IPS-18c (cell line): ENCODE data around the gene NETO2.
"Not testable (repeated sequence)": the region's sequence is repeated elsewhere in the genome, so short reads cannot be mapped to it uniquely, and the experiment has no call there.

Experiments used
- H3K4me3 ChIP-seq: 2 replicates; pipeline ENCODE4 v1.7.0; 2013; ENCODE audit warnings: low read depth, mild to moderate bottlenecking, low read length, moderate library complexity; ENCODE audit not compliant: insufficient read depth
- H3K9me3 ChIP-seq: one replicate; pipeline ENCODE4 v1.6.1; 2013; ENCODE audit warnings: mild to moderate bottlenecking, low read length, moderate library complexity; ENCODE audit not compliant: control insufficient read depth, insufficient read depth

The NETO2 gene

DNA sequence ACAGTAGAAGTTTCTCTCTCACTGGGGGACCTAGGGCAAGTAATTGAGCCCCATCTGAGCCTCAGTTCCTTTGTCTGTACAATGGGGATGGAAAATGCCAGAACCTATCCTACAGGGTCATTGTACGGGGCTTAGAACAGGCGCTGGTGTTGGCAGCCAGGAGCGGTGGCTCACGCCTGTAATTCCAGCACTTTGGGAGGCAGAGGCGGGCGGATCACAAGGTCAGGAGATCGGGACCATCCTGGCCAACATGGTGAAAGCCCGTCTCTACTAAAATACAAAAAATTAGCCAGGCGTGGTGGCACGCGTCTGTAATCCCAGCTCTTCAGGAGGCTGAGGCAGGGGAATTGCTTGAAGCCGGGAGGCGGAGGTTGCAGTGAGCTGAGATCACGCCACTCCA lies 87.7 kb downstream of the NETO2 start:
- H3K9me3 ChIP-seq, H3K4me3 ChIP-seq: not testable (repeated sequence)

DNA sequence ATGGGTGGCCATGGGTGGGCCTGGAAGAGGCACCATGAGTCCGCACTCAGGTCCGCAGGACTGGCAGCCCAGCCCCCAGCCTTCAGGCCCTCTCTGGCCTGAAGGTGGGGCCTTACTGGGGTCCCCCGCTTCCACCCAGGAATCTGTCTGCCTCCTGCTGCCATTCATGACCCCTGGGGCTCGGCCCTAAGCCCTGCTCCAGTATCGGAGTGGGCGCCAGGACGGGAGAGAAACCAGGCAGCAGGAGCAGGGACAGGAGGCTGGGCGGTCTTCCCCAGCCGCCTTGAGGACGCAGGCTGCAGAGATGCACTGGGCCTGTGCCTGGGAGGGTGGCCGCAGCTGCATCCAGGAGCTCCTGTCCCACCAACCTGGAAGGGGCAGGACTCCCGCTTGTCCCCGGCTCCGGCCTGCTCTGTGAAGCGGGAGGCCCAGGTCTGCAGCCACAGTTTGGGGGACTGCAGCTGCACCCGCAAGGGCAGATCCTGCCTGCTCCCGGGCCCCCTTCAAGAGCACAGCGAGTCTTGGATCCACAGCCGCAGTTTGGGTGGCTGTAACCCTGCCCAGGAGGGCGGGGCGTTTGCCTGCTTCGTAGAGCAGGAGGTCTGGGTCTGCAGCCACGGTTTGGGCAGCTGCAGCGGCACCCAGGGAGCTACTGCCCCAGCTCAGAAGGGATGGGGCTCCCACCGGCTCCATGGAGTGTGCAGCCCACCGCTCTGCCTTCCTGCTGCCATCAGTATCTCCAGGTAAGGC lies 88.4 kb downstream of the NETO2 start:
- H3K4me3 ChIP-seq: no peak overlapping the region
- peaks cover 5% of the 10 kb centered on the region for H3K9me3 ChIP-seq

DNA sequence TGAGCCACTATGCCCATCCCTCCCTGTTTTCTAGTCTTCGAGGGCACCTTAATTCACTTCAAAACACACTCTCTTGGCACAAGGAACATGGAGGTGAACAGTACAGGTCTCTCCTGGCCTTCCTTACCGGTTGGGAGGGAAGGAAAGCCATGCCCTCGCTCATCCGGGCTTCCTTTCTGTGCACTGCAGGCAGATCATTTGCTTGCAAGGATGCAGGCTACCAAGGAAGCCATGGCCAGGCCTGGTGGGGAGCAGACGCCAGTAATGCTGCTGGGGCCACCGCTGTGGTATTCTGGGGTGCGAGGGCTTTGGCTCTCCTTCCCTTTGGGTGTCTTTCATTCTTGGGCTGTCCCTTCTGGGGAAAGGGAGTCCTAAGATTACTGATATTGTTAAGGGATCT lies 89.4 kb downstream of the NETO2 start:
- H3K4me3 ChIP-seq: no peak overlapping the region
- peaks cover 5% of the 10 kb centered on the region for H3K9me3 ChIP-seq

DNA sequence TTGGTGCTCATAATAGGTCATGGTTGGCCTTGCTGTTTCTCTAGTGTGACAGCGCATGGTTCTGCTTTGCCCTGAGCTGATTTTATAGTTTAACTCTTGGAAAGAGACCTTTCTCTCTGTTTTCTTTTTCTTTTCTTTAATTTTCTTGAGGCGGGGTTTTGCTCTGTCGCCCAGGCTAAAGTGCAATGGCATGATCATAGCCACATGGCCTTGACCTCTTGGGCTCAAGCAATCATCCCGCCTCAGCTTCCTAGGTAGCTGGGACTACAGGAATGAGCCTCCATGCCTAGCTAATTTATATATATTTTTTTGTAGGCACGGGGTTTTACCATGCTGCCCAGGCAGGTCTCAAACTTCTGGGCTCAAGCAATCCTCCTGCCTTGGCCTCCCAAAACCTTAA lies 89.8 kb downstream of the NETO2 start:
- H3K9me3 ChIP-seq: peaks cover 5% of the 10 kb centered on the region
- no peak overlapping the region for H3K4me3 ChIP-seq

DNA sequence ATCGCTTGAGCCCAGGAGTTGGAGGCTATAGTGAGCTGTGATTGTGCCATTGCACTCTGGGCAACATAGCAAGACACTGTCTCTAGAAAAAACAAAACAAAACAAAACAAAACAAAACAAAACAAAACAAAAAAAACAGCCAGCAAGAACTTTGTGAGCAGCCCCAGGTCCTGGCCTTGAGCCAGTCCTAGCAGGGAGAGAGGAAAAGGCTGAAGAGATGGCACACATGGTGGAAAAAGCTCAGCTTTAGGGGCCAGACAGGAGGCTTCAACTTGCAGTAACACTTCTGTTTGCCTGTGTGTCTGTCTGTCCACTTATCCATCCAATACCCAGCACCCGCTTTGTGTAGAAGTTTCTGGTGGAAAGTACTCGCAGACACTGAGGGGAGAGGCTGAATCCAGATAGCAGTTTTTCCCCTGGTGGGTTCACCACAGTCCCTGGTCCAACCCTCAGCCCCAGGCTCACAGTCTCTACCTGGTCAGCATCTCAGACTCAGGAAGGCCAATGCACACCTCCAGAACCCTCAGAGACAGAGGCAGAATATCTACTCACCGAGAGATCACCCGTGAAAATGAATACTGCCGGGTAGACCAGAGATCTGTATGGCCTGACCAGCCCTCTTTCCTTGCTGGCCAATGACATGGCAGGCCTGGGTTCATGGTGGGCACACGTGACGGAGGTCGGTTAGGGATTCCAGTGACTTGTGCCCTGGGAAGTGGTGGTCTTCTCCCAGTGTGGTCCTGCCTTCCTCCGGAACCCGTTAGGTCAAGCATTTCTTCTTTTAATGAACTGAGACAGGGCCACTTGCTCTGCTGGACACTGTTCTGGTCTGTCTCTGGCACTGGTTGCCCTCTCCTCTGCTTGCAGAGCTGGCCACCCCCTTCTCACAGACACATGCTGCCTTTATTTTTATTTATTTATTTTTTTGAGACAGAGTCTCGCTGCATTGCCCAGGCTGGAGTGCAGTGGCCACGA lies 90.8 kb downstream of the NETO2 start:
- Histone ChIP-seq H3K4me3 (no peak overlapping the region), H3K9me3 (peaks cover 5% of the 10 kb centered on the region)

DNA sequence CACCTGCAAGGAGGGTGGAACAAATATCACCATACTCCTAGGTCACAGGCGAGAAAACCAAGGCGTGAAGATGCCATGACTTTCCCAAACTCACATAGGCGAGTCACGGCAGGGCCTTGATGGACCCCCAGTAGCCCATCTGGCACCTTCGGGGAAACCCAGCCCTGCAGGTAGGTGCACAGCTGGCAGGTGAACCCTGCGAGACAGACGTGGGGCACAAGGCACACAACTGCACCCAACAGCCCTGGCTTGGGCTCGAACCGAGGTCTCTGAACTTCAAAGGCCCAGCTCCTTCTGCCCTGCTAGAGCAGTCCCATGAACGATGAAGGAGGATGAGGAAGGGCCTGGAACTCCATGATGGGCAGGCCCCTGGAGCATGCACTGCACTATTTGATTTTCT lies 92.7 kb downstream of the NETO2 start:
- Histone ChIP-seq H3K4me3 (no peak overlapping the region), H3K9me3 (peaks cover 5% of the 10 kb centered on the region)

DNA sequence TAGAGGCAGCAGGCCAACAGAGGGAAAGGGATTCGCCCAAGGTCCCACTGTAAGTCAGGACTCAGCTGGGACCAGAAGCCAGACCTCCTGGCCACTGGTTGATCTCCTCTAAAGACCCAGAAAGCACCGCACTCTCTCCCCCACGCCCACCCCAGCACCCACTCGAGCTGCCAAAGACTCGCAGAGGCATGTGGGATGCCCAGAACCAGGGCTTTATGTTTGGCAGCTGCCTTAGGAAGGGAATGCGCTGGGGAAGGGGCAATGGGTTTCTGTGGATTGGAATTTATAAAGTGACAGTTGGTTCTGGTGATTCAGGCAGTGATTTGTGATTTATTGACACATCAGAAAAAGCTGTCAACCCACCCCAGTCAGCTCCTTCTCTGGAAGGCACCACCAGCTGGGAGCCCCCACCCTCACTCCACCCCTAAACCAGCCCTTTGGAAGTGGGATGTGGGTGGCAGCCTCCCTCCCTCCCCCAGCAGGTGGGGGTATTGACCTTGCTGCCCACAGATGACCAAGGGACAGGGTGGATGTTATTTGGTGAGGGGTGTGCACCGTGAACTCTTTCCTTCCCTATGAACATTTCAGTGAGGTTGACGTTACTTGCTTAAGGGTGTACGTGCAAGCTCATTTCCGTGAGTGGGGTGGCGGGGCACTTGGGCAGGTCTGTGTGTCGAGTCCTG lies 93.7 kb downstream of the NETO2 start:
- Histone ChIP-seq H3K4me3 (no peak overlapping the region), H3K9me3 (peaks cover 4% of the 10 kb centered on the region)

DNA sequence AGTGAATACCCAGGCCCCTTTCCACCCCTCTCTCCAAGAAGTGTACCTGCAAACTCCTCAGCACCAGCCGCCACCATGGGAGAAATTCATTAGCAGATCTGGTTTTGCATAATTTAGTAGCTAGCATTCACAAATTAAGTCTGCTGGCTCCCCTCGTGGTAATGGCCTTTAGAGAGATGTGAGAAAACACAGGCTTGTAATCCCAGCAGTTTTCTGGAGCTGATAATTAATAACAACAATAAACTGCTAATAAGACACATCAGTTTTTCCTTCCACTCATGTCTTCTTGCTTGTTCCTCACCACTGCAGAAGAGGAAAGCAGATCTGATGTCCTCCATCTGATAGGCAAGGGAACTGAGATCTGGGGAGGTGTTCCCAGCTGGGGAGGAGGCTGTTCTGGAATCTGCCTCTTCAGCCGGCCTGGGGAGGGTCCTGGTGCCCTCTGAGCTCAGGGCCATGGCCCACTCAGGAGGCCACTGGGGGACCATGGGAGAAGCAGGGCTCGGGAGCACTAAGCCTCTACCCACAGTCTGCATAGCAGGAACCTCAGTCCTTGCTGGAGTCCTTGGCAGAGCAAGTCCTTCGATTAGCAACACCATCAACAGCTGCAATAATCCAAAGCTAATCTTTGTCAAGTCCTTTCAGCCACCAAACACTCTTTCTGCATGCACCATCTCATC lies 96.1 kb downstream of the NETO2 start:
- no peak overlapping the region for H3K4me3 ChIP-seq

DNA sequence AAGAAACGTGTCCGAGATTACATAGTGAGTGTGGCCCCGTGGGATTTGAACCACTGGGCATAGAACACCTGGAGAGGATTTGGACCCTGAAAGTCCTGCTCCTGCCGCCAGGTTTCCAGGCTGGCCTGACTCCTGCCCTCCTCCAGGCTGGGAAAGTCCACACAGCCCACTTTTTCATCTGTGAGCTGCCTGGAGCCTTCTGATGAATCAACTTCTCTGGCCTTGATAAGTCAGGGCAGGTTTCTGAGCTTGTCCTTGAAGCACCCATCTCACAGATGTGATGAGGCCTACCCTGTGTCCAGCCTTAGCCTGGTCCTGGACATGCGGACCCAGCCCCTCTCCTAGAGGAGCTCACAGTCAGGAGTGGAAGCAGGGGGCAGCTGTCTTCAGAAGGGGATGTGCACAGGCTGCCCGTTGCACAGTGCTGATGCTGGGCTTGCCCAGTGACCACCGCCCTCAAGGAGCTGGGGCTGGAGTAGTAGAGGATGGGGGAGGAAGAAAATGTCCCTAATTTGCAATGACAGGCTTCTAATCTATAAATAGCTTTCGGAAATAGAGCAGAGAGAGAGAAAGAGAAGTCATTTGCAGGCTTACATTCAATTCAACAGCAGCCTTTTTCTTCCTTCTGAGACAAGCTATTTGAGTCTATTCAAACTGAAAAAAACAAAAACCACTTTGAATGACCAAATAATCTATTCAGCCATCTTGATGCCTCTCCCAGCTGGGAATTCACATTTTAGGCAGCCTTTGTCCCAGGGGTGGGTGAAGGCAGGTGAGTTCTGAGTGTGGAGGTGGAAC lies 96.8 kb downstream of the NETO2 start:
- no peaks in the 10 kb centered on the region for H3K9me3 ChIP-seq
- H3K4me3 ChIP-seq: no peak overlapping the region

More for the DNA sequence above, 96.1 kb downstream of the NETO2 start:
- peaks cover under 1% of the 10 kb centered on the region for H3K9me3 ChIP-seq

DNA sequence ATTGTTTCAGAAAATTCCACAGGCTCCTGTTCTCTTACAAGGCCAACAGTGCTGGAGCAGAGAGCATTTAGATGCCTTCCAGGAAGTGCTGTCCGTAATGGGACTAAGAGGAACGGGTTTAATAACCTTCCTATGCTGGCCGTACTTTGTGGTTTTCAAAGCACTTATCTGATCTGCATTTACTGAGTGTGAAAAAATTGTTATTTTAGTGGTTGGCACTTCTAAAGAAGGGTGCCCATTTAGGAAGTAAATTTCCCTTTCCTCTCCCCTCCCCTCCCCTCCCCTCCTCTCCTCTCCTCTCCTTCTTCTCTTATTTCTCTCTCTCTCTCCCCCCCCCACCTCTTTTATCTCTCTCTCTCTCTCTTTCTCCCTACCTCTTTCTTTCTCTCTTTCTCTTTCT lies 98.3 kb downstream of the NETO2 start:
- H3K9me3 ChIP-seq: no peaks in the 10 kb centered on the region
- H3K4me3 ChIP-seq: no peak overlapping the region

DNA sequence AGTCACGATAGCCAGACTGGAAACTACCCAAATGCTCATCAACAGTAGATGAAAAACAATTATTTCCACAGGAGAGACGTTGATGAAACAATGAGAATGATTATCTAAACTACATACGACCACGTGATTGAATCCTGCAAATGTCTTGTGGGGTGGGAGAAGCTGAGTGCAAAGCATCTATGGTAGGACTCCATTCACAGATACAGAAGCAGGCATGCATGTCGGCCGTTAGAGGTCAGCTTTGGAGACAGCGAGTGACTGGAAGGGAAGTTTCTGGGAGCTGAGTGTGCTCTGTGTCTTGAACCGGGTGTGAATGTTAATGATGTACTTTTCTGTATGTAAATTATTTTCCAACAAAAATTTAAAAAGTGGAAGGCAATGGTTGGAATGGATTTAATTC lies 98.7 kb downstream of the NETO2 start:
- no peak overlapping the region for H3K4me3 ChIP-seq
- H3K9me3 ChIP-seq: no peaks in the 10 kb centered on the region

DNA sequence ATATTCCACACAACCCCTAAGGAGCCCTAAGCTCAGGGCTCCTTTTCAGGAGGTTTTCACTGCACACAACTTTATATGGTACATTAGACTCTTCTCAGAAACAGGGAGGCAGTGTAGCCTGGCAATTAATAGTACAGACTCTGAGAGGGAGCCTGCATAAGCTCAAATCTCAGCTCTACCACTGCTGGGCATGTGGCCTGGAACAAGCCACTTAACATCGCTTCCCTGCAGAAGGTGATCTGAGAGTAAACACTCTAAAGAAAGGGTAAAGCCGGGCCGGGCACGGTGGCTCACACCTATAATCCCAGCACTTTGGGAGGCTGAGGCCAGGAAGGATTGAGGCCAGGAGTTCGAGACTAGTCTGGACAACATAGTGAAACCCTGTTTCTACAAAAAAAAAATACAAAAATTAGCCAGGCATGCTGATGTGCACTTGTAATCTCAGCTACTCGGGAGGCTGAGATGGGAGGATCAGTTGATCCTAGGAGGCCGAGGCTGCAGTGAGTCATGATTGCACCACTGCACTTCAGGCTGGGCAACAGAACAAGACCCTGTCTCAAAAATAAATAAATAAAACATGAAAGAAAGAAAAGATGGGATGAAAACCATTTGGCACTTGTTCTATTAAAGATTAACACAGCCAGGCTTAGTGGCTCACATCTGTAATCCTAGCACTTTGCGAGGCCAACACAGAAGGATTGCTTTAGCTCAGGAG lies 99.6 kb downstream of the NETO2 start:
- no peak overlapping the region for H3K4me3 ChIP-seq
- H3K9me3 ChIP-seq: no peaks in the 10 kb centered on the region

DNA sequence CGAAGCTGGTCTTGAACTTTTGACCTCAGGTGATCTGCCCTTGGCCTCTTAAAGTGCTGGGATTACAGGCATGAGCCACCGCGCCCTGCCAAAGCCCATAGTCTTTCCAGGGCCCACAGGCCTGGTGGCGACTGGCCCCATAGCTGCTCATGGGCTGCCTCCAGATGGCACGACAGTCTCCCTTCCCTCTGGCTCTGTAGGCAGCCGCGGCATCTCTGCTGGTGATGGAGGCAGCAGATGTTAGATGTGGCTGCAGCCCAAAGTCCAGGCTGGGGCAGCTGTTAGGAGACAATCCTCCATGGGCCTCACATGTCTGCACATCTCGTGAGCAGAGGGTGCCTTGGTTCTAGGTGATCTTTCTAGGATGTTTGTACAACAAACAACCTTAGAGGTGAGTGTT lies 100.5 kb downstream of the NETO2 start:
- H3K4me3 ChIP-seq: no peak overlapping the region

DNA sequence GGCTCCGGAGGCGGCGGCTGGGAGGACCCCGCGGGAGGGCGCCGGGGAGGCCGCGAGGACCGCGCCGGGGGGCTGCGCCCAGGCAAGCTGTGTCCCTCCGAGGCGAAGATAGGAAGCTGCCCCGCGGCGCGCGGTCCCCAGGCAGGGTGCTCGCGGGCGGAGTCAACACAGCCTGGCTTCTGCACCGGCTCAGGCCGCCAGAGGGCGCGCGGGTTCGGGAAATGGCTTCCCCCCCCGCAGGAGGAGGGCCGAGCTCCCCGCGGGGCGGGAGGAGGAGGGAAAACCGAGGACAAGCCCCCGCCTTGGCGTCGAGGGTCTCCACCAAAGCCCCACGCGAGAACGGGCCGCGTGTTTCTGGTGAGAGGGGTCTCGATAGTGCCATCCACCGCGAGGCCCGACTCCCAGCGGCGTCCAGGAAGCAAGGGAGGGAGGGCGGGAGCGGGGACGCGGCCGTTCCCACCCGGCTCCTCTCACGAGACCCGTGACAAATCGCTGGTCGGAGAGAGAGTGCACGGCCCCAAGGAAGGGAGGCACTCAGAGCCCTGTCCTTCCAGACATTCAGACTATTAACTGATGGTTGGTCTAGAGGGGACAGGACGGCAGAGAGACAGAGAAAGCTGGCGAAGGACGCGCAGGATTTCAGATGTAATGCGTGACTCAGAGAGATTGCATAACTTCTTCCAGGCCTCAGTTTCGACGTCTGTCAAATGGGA lies 105.8 kb downstream of the NETO2 start:
- Histone ChIP-seq H3K4me3 (peak overlapping the region; percentile 64), H3K9me3 (no peaks in the 10 kb centered on the region)

More for the DNA sequence above, 100.5 kb downstream of the NETO2 start:
- H3K9me3 ChIP-seq: no peaks in the 10 kb centered on the region

DNA sequence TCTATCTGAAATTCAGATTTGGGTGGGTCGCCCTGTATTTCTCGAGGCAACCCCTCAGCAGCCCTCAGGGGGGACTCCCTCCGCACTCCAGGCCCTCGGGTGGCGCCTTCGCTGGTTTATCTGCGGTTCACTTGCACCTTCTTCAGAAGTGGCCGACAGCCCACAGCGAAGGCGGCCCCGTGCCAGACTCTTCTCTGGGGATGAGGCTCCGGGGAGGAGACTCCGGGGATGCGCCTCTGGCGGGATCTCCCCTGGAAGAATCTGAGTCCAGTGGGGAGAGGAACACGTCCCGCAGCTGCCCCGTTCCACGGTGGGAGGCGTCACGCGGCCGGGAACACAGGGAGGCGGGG lies 106.4 kb downstream of the NETO2 start:
- H3K4me3 ChIP-seq: peak overlapping the region; percentile 64
- H3K9me3 ChIP-seq: no peaks in the 10 kb centered on the region
